Uterus (tissue), 2 donors: ENCODE results near the gene LRCH2.

ENCODE experiments used
- CTCF ChIP-seq, 4 experiments: fragments of 200-600 bp in 2 of 4; fragments of 450-650 bp in 2 of 4; sonication (generic) in 2 of 4; IDR thresholded peaks; one replicate each; pipeline ENCODE4 v1.5.1; 2016 to 2019; ENCODE audit warnings: antibody characterized with exemption in 4 of 4, mild to moderate bottlenecking in 2 of 4, moderate library complexity in 1 of 4
- POLR2A ChIP-seq, 2 donors: fragments of 450-650 bp; IDR thresholded peaks; one replicate each; pipeline ENCODE4 v1.6.1; 2016; ENCODE audit warnings: antibody characterized with exemption in 2 of 2, mild to moderate bottlenecking in 1 of 2, moderate library complexity in 1 of 2

- TF ChIP-seq CTCF (IDR thresholded peaks at IDR 0.05), result no peak
- no peak for TF ChIP-seq POLR2A (IDR thresholded peaks at IDR 0.05)
Observed at GRCh38 chrX:115264009-115264408, 30.1 kb upstream of the LRCH2 start.
